HepG2 (cell line): Measurements from ENCODE around the gene STC2. TPM values are rescaled to one million over a fixed set of nuclear protein-coding genes. Genes with fewer than 3 reads are reported as not detected.
A peak's percentile ranks its signal among the peaks of the same experiment; 100 is the strongest.

ENCODE experiments used
- AHDC1 ChIP-seq: sonication (generic); formaldehyde crosslinking; IDR thresholded peaks from 2 replicates; pipeline ENCODE4 v1.5.1; 2020; ENCODE audit warnings: mild to moderate bottlenecking, missing genetic modification reagents, borderline replicate concordance
- CC2D1A ChIP-seq: sonication (generic); formaldehyde crosslinking; IDR thresholded peaks from 2 replicates; pipeline ENCODE4 v1.8.1; 2023; ENCODE audit warnings: mild to moderate bottlenecking, missing genetic modification reagents
- GATA4 ChIP-seq: sonication (generic); IDR thresholded peaks from 2 replicates; pipeline ENCODE4 v1.6.1; 2016; ENCODE audit warnings: antibody characterized with exemption, low read depth, borderline replicate concordance
- HNRNPK ChIP-seq: fragments of 200-400 bp; formaldehyde crosslinking; IDR thresholded peaks from 2 replicates; pipeline ENCODE4 v1.6.1; 2018; ENCODE audit warnings: low read length, low read depth, moderate library complexity, mild to moderate bottlenecking; ENCODE audit not compliant: poor library complexity, severe bottlenecking
- HNRNPL ChIP-seq: fragments of 200-400 bp; formaldehyde crosslinking; IDR thresholded peaks from 2 replicates; pipeline ENCODE4 v1.6.1; 2017; ENCODE audit warnings: mild to moderate bottlenecking, low read depth, low read length
- KDM3A ChIP-seq: IDR thresholded peaks from 2 replicates; pipeline ENCODE4 v1.6.1; 2018; ENCODE audit warnings: low read depth, missing compliant biosample characterization
- KLF6 ChIP-seq: IDR thresholded peaks from 2 replicates; pipeline ENCODE4 v1.8.0; 2016; ENCODE audit warnings: missing biosample characterization, missing genetic modification reagents
- REPIN1 ChIP-seq: sonication (generic); formaldehyde crosslinking; IDR thresholded peaks from 2 replicates; pipeline ENCODE4 v1.8.0; 2022; ENCODE audit warnings: missing genetic modification reagents, low read depth, mild to moderate bottlenecking, borderline replicate concordance
- RFX5 ChIP-seq: IDR thresholded peaks from 2 replicates; pipeline ENCODE4 v1.6.1; 2011; ENCODE audit warnings: low read depth, low read length, improper control_type of control experiment
- ZFP90 ChIP-seq: sonication (generic); formaldehyde crosslinking; IDR thresholded peaks from 2 replicates; pipeline ENCODE4 v1.8.0; 2022; ENCODE audit warnings: missing genetic modification reagents, mild to moderate bottlenecking, inconsistent platforms, borderline replicate concordance
- ZNF383 ChIP-seq: sonication (generic); formaldehyde crosslinking; IDR thresholded peaks from 2 replicates; pipeline ENCODE4 v1.4.0; 2020; ENCODE audit warnings: missing genetic modification reagents, mild to moderate bottlenecking, borderline replicate concordance
- ZNF577 ChIP-seq: sonication (generic); formaldehyde crosslinking; IDR thresholded peaks from 2 replicates; pipeline ENCODE4 v1.4.0; 2020; ENCODE audit warnings: mild to moderate bottlenecking, low read depth, missing genetic modification reagents, borderline replicate concordance
- ZNF749 ChIP-seq: sonication (generic); formaldehyde crosslinking; IDR thresholded peaks from 2 replicates; pipeline ENCODE4 v1.8.0; 2022; ENCODE audit warnings: mild to moderate bottlenecking, missing genetic modification reagents, moderate library complexity, borderline replicate concordance
- ZNF878 ChIP-seq: sonication (generic); formaldehyde crosslinking; IDR thresholded peaks from 2 replicates; pipeline ENCODE4 v1.8.1; 2023; ENCODE audit warnings: mild to moderate bottlenecking, missing genetic modification reagents, moderate library complexity
- polyA plus RNA-seq, 8 experiments: library from polyadenylated mRNA; depleted of rRNA in 3 of 8; stranded (reverse) in 7 of 8; unstranded in 1 of 8; fragments of >200 nt; fragmentation: Illumina TruSeq in 4 of 8; extraction: Trizol in 4 of 8; gene quantifications; 2 replicates each; pipeline versions ENCODE4 v1.2.1 to v1.2.3, GENCODE V29; 2011 to 2016; ENCODE audit warnings: low read depth in 4 of 8, missing spikeins in 1 of 8, mixed read lengths in 1 of 8; ENCODE audit not compliant: insufficient read depth in 1 of 8
- total RNA-seq, 5 experiments: library from RNA; depleted of rRNA; stranded (reverse); fragments of >200 nt; fragmentation: Illumina TruSeq; extraction: Trizol; gene quantifications; 2 replicates each; pipeline ENCODE4 v1.2.3, GENCODE V29; 2016; ENCODE audit warnings: low read depth in 1 of 5
- TF ChIP-seq, protein P1 (sequence below): sonication (generic); formaldehyde crosslinking; IDR thresholded peaks from 2 replicates; pipeline ENCODE4 v1.5.0; 2020; ENCODE audit warnings: mild to moderate bottlenecking, missing genetic modification reagents
- TF ChIP-seq, protein P2 (sequence below): IDR thresholded peaks from 2 replicates; pipeline ENCODE4 v1.6.1; 2016; ENCODE audit warnings: control low read depth
- TF ChIP-seq, protein P3 (sequence below): sonication (generic); formaldehyde crosslinking; IDR thresholded peaks from 2 replicates; pipeline ENCODE4 v1.8.1; 2023; ENCODE audit warnings: missing genetic modification reagents, inconsistent platforms, borderline replicate concordance

Gene STC2
- total and polyA plus RNA-seq, 2 of the 13 experiments (the other 11 are each of a cell fraction or from before 2014, with no cell fraction given): 27.1 to 69.2 TPM

GRCh38 chr5:173296737-173297676 lies 31.2 kb downstream of the STC2 start (continued):
- TF ChIP-seq, protein P1, sequence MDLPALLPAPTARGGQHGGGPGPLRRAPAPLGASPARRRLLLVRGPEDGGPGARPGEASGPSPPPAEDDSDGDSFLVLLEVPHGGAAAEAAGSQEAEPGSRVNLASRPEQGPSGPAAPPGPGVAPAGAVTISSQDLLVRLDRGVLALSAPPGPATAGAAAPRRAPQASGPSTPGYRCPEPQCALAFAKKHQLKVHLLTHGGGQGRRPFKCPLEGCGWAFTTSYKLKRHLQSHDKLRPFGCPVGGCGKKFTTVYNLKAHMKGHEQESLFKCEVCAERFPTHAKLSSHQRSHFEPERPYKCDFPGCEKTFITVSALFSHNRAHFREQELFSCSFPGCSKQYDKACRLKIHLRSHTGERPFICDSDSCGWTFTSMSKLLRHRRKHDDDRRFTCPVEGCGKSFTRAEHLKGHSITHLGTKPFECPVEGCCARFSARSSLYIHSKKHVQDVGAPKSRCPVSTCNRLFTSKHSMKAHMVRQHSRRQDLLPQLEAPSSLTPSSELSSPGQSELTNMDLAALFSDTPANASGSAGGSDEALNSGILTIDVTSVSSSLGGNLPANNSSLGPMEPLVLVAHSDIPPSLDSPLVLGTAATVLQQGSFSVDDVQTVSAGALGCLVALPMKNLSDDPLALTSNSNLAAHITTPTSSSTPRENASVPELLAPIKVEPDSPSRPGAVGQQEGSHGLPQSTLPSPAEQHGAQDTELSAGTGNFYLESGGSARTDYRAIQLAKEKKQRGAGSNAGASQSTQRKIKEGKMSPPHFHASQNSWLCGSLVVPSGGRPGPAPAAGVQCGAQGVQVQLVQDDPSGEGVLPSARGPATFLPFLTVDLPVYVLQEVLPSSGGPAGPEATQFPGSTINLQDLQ (CRISPR knock-in tag): peak; percentile 69; the same call in 1 of the 2 replicates
- TF ChIP-seq KDM3A (CRISPR knock-in tag) (no peak; the same call in 1 of the 2 replicates), RFX5 (no peak), HNRNPL (peak; percentile 96), ZNF383 (CRISPR knock-in tag) (no peak), HNRNPK (no peak), REPIN1 (CRISPR knock-in tag) (no peak), AHDC1 (CRISPR knock-in tag) (no peak), KLF6 (CRISPR knock-in tag) (no peak), GATA4 (no peak), CC2D1A (CRISPR knock-in tag) (no peak), ZNF577 (CRISPR knock-in tag) (no peak), ZFP90 (CRISPR knock-in tag) (peak; percentile 47; the same call in 1 of the 2 replicates), ZNF878 (no peak), ZNF749 (CRISPR knock-in tag) (no peak)
- TF ChIP-seq, protein P2, sequence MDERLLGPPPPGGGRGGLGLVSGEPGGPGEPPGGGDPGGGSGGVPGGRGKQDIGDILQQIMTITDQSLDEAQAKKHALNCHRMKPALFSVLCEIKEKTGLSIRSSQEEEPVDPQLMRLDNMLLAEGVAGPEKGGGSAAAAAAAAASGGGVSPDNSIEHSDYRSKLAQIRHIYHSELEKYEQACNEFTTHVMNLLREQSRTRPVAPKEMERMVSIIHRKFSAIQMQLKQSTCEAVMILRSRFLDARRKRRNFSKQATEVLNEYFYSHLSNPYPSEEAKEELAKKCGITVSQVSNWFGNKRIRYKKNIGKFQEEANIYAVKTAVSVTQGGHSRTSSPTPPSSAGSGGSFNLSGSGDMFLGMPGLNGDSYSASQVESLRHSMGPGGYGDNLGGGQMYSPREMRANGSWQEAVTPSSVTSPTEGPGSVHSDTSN: no peak
- TF ChIP-seq, protein P3, sequence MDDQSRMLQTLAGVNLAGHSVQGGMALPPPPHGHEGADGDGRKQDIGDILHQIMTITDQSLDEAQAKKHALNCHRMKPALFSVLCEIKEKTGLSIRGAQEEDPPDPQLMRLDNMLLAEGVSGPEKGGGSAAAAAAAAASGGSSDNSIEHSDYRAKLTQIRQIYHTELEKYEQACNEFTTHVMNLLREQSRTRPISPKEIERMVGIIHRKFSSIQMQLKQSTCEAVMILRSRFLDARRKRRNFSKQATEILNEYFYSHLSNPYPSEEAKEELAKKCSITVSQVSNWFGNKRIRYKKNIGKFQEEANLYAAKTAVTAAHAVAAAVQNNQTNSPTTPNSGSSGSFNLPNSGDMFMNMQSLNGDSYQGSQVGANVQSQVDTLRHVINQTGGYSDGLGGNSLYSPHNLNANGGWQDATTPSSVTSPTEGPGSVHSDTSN (CRISPR knock-in tag): no peak
